Thyroid gland (tissue), 4 donors: ENCODE measurements around the gene GPHA2.
A peak's percentile ranks its signal among the peaks of the same experiment; 100 is the strongest.

Experiments used
- CTCF ChIP-seq, 6 experiments: fragments of 200-600 bp in 3 of 6; fragments of 450-650 bp in 3 of 6; sonication (generic) in 3 of 6; IDR thresholded peaks; one replicate each; pipeline ENCODE4 v1.5.1; 2016 to 2019; ENCODE audit warnings: antibody characterized with exemption in 6 of 6, mild to moderate bottlenecking in 2 of 6, inconsistent platforms in 1 of 6, moderate library complexity in 1 of 6
- POLR2A ChIP-seq, 2 donors: fragments of 450-650 bp; IDR thresholded peaks; one replicate each; pipeline ENCODE4 v1.6.1; 2017; ENCODE audit warnings: antibody characterized with exemption in 2 of 2, mild to moderate bottlenecking in 2 of 2, moderate library complexity in 1 of 2

GRCh38 chr11:64918017-64918416 is 17.7 kb downstream of the GPHA2 start:
- TF ChIP-seq CTCF (IDR thresholded peaks at IDR 0.05) (peak in 2 of 6 experiments; percentile 11 to 20), POLR2A (IDR thresholded peaks at IDR 0.05) (no peak)
